Endothelial cell of umbilical vein (primary cell): ENCODE results near the gene MCCD1. TPM values are rescaled to one million over a fixed set of nuclear protein-coding genes. Genes with fewer than 3 reads are reported as not detected.

Source experiments
- BruUV-seq: library from RNA; stranded (reverse); fragments of 400-500 nt; replicated peaks from 2 replicates; lab custom pipeline; 2021; lab: Mats Ljungman, UMichigan
- CTCF ChIA-PET: fragments of 300-600, 350-600 bp; sonication (Branson Sonifier 250); formaldehyde crosslinking; loops from one replicate; lab custom pipeline; 2021; ENCODE audit warnings: antibody characterized with exemption, inconsistent platforms; lab: Charles Lee
- POLR2A ChIA-PET: fragments of 300-600, 350-600 bp; sonication (Branson Sonifier 250); formaldehyde crosslinking; loops from one replicate; lab custom pipeline; 2021; ENCODE audit warnings: antibody characterized with exemption, inconsistent platforms; lab: Charles Lee
- DNase-seq: peaks from one replicate; pipeline ENCODE4 v3.0.0-alpha.2; 2011; ENCODE audit warnings: low read depth, low spot score
- FAIRE-seq: peaks from 2 replicates; lab custom pipeline; 2011; peaks lifted over from hg19 to GRCh38; lab: Jason Lieb, UNC
- H2AFZ ChIP-seq: 2 replicates; pipeline ENCODE4 v1.6.0; 2012; ENCODE audit warnings: low read depth, low read length, control low read depth, inconsistent platforms
- H3K27ac ChIP-seq: 2 replicates; pipeline ENCODE4 v1.5.1; 2011; ENCODE audit warnings: low read depth, mild to moderate bottlenecking, control low read depth, low read length, moderate library complexity; ENCODE audit not compliant: insufficient read depth
- H3K27me3 ChIP-seq, 2 experiments: 2 replicates each; pipeline versions ENCODE4 v1.6.0 to v1.6.1; 2011; ENCODE audit warnings: low read length in 2 of 2, mixed read lengths in 1 of 2; ENCODE audit not compliant: control insufficient read depth in 2 of 2, insufficient read depth in 2 of 2
- H3K36me3 ChIP-seq, 2 experiments: 2 replicates in 1 of 2; 3 replicates in 1 of 2; pipeline ENCODE4 v1.5.1; 2011; ENCODE audit warnings: low read length in 2 of 2, mild to moderate bottlenecking in 1 of 2, moderate library complexity in 1 of 2; ENCODE audit not compliant: control insufficient read depth in 2 of 2, insufficient read depth in 2 of 2; ENCODE audit errors: extremely low read depth in 1 of 2
- H3K4me1 ChIP-seq: 3 replicates; pipeline ENCODE4 v1.5.1; 2011; ENCODE audit warnings: mild to moderate bottlenecking, low read length; ENCODE audit not compliant: control insufficient read depth, insufficient read depth; ENCODE audit errors: extremely low read depth
- H3K4me2 ChIP-seq: 2 replicates; pipeline ENCODE4 v1.6.1; 2011; ENCODE audit warnings: low read length, control low read depth, mixed read lengths; ENCODE audit not compliant: insufficient read depth
- H3K4me3 ChIP-seq, 3 experiments: fragments of 200-600 bp in 1 of 3; sonication (generic), shearing (Covaris generic) in 1 of 3; replicated peaks in 1 of 3; 2 replicates each; pipeline ENCODE4 v1.5.1; 2011 to 2016; ENCODE audit warnings: control low read depth in 3 of 3, low read length in 3 of 3, mild to moderate bottlenecking in 2 of 3, inconsistent platforms in 1 of 3, low read depth in 1 of 3, moderate library complexity in 1 of 3; ENCODE audit not compliant: insufficient read depth in 1 of 3
- H3K79me2 ChIP-seq: 2 replicates; pipeline ENCODE4 v1.6.0; 2012; ENCODE audit warnings: low read length, inconsistent platforms; ENCODE audit not compliant: control insufficient read depth, insufficient read depth
- H3K9ac ChIP-seq: replicated peaks from 2 replicates; pipeline ENCODE3; 2011; ENCODE audit warnings: low read length, control low read depth; ENCODE audit not compliant: insufficient read depth; ENCODE audit errors: extremely low read depth
- H3K9me1 ChIP-seq: replicated peaks from 3 replicates; pipeline ENCODE4 v1.6.0; 2011; ENCODE audit warnings: mild to moderate bottlenecking, low read length; ENCODE audit not compliant: control insufficient read depth, insufficient read depth; ENCODE audit errors: extremely low read depth
- H3K9me3 ChIP-seq: replicated peaks from 2 replicates; pipeline ENCODE4 v1.5.1; 2012; ENCODE audit warnings: low read length, inconsistent platforms; ENCODE audit not compliant: control insufficient read depth, insufficient read depth
- H4K20me1 ChIP-seq: replicated peaks from 2 replicates; pipeline ENCODE3; 2011; ENCODE audit warnings: mild to moderate bottlenecking, low read length; ENCODE audit not compliant: control insufficient read depth, insufficient read depth; ENCODE audit errors: extremely low read depth
- CTCF ChIP-seq, 2 donors: IDR thresholded peaks; 1 replicate in 1 of 2; 2 replicates in 1 of 2; pipeline ENCODE4 v1.5.1; 2011; ENCODE audit warnings: low read length in 2 of 2, mild to moderate bottlenecking in 2 of 2, moderate library complexity in 2 of 2, control low read depth in 1 of 2, inconsistent platforms in 1 of 2, low read depth in 1 of 2; ENCODE audit not compliant: insufficient read depth in 1 of 2; ENCODE audit errors: extremely low read depth in 1 of 2
- EZH2 ChIP-seq: IDR thresholded peaks from 2 replicates; pipeline ENCODE4 v1.6.1; 2012; ENCODE audit warnings: borderline replicate concordance, low read depth, mild to moderate bottlenecking, moderate library complexity, low read length, inconsistent platforms; ENCODE audit not compliant: severe bottlenecking
- FOS ChIP-seq: IDR thresholded peaks from 2 replicates; pipeline ENCODE4 v1.6.1; 2011; ENCODE audit warnings: mild to moderate bottlenecking, low read length, moderate library complexity, borderline replicate concordance; ENCODE audit not compliant: insufficient read depth
- POLR2A ChIP-seq: IDR thresholded peaks from 2 replicates; pipeline ENCODE4 v1.6.1; 2012; ENCODE audit warnings: low read depth, mild to moderate bottlenecking, control low read depth, low read length
- POLR2AphosphoS5 ChIP-seq: IDR thresholded peaks from 2 replicates; pipeline ENCODE4 v1.6.1; 2012; ENCODE audit warnings: low read depth, mild to moderate bottlenecking, control low read depth, low read length, moderate library complexity; ENCODE audit not compliant: insufficient read depth
- dilution Hi-C: fragments of 300-500 bp; cut with MboI; formaldehyde crosslinking; loops from one replicate; pipeline ENCODE4 v1.15.0; 2019; ENCODE audit warnings: low sequenced_read_pairs; ENCODE audit not compliant: extremely low pct_ligation_motif_present
- intact Hi-C: fragments of 100-400 bp; cut with micrococcal nuclease; formaldehyde crosslinking; loops from one replicate; pipeline ENCODE4 v1.10.0; 2022
- polyA plus RNA-seq, 4 experiments: library from polyadenylated mRNA; depleted of rRNA in 3 of 4; stranded (reverse) in 3 of 4; unstranded in 1 of 4; fragments of >200 nt; gene quantifications; 2 replicates each; pipeline versions ENCODE4 v1.2.1 to v1.2.3, GENCODE V29; 2011 to 2012; ENCODE audit warnings: missing spikeins in 1 of 4
- total RNA-seq: library from RNA; stranded (reverse); gene quantifications from 2 replicates; pipeline ENCODE4 v1.2.3, GENCODE V29; 2021
- TF ChIP-seq, protein P1 (sequence below): IDR thresholded peaks from 2 replicates; pipeline ENCODE4 v1.6.1; 2011; ENCODE audit not compliant: insufficient read depth, insufficient read length

MCCD1 gene
- total and polyA plus RNA-seq, 2 donors (not counting 3 experiments of a cell fraction or from before 2014, with no cell fraction given): not detected

DNA sequence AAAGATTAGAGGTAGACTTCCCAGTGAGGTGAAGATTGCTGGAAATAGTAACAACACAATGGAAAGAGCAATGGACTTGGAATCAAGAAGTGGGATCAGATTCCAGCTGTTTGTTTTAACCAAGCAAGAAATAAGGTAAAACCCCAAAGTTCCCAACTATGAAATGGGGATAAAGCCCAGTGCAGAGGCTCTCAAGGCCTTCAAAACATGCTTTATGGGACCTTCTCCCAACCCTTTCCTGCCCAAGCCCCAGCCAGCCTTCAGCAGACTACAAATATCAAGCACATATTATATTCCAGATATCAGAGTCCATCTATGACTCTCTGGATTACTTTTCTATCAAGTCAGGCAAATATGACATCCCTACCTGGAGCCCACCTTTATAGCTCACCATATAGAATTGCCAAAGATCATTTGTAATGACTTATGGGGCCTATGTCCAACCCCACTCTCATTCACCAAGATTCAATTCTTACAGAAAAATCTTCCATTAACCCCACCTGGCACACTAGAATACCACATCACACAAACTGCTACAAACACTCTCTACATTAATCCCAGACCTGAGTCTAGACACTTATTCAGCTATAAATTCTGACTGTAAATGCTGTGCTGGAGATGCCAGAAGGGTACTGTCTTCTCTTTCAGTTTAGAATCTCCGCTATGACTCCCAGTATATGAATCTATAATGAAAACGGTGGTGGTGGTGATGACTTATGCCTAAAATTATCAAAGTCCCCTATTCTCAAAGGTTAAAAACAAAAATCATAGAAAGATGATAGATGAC, 7.0 kb downstream of the MCCD1 start:
- intact Hi-C loops (no loop called here), dilution Hi-C loops (no loop called here)
- peaks cover 7% of the 10 kb centered on the region for H4K20me1 ChIP-seq
- H3K27me3 ChIP-seq: no peaks in the 10 kb centered on the region
- DNase-seq (no peak), FAIRE-seq (no peak)
- no peaks in the 10 kb centered on the region for H3K9me3 ChIP-seq
- peaks cover 21% of the 10 kb centered on the region for H3K4me1 ChIP-seq
- H3K36me3 ChIP-seq: peaks cover 48 to 73% of the 10 kb centered on the region in 2 experiments
- no TSS peak for BruUV-seq
- H3K4me2 ChIP-seq: no peak overlapping the region
- ChIA-PET POLR2A (no interaction called here), CTCF (interaction anchor here (0.8 kb wide), 1 partner anchor 43 kb away, joined by 3 read pairs; no protein-coding TSS in a partner anchor)
- no peak overlapping the region for H3K9ac ChIP-seq
- no peaks in the 10 kb centered on the region for H3K9me1 ChIP-seq
- TF ChIP-seq POLR2A (peak; percentile 20), FOS (no peak)
- TF ChIP-seq, protein P1, sequence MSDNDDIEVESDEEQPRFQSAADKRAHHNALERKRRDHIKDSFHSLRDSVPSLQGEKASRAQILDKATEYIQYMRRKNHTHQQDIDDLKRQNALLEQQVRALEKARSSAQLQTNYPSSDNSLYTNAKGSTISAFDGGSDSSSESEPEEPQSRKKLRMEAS: no peak
- H3K79me2 ChIP-seq: peaks cover 73% of the 10 kb centered on the region
- H3K27ac ChIP-seq: no peak overlapping the region
- no peak overlapping the region for H3K4me3 ChIP-seq
- H2AFZ ChIP-seq: no peak overlapping the region

- peaks cover 7% of the 10 kb centered on the region for H4K20me1 ChIP-seq
- ChIA-PET POLR2A (no interaction called here), CTCF (interaction anchor here (1.8 to 2.0 kb wide), 2 partner anchors 44 to 46 kb away, joined by 8 read pairs; no protein-coding TSS in a partner anchor)
- FAIRE-seq: no peak
- no peak overlapping the region for H2AFZ ChIP-seq
- no TSS peak for BruUV-seq
- no peak overlapping the region for H3K27ac ChIP-seq
- no peaks in the 10 kb centered on the region for H3K27me3 ChIP-seq
- no peaks in the 10 kb centered on the region for H3K9me1 ChIP-seq
- no peak for DNase-seq
- H3K4me3 ChIP-seq: no peak overlapping the region
- H3K36me3 ChIP-seq: peaks cover 34 to 52% of the 10 kb centered on the region in 2 experiments
- H3K9me3 ChIP-seq: no peaks in the 10 kb centered on the region
- peak overlapping the region; percentile 92 for H3K4me2 ChIP-seq
- intact Hi-C loops (no loop called here), dilution Hi-C loops (no loop called here)
- peaks cover 27% of the 10 kb centered on the region for H3K4me1 ChIP-seq
- H3K79me2 ChIP-seq: peaks cover 75% of the 10 kb centered on the region
- no peak overlapping the region for H3K9ac ChIP-seq
- TF ChIP-seq, protein P1: no peak
- TF ChIP-seq CTCF (IDR thresholded peaks at IDR 0.05; ENCODE audit: extremely low read depth in 1 of 2, insufficient read depth in 1 of 2, low read depth in 1 of 2, low read length in 2 of 2) (no peak), POLR2AphosphoS5 (no peak), EZH2 (no peak)
Observed at GRCh38 chr6:31538805-31539400, 10.1 kb downstream of the MCCD1 start.
